Transverse colon (tissue), 4 donors: ENCODE measurements around the gene CYP4F3. TPM values are rescaled to one million over a fixed set of nuclear protein-coding genes. Genes with fewer than 3 reads are reported as not detected.
A peak's percentile ranks its signal among the peaks of the same experiment; 100 is the strongest.

Experiments used
- DNase-seq: peaks from one replicate; pipeline ENCODE4 v3.0.0-alpha.2; 2019
- H3K27ac ChIP-seq, 4 donors: fragments of 200-600 bp; sonication (generic); 2 replicates each; pipeline ENCODE4 v1.5.1; 2016 to 2018; ENCODE audit warnings: inconsistent platforms in 4 of 4
- H3K27me3 ChIP-seq: fragments of 200-600 bp; sonication (generic); 2 replicates; pipeline ENCODE4 v1.5.1; 2017; ENCODE audit warnings: inconsistent platforms
- H3K36me3 ChIP-seq, 4 donors: fragments of 200-600 bp; sonication (generic); 2 replicates each; pipeline ENCODE4 v1.5.1; 2017 to 2019; ENCODE audit warnings: inconsistent platforms in 4 of 4
- H3K4me1 ChIP-seq, 4 donors: fragments of 200-600 bp; sonication (generic); 2 replicates each; pipeline ENCODE4 v1.5.1; 2017 to 2020; ENCODE audit warnings: inconsistent platforms in 4 of 4
- H3K4me3 ChIP-seq, 4 donors: fragments of 200-600 bp; sonication (generic); 1 replicate in 1 of 4; 2 replicates in 3 of 4; pipeline versions ENCODE4 v1.5.1 to v1.6.1; 2017 to 2019; ENCODE audit warnings: inconsistent platforms in 4 of 4
- H3K9me3 ChIP-seq, 2 donors: fragments of 200-600 bp; sonication (generic); 2 replicates each; pipeline ENCODE4 v1.5.1; 2017 to 2019; ENCODE audit warnings: inconsistent platforms in 2 of 2
- EP300 ChIP-seq: sonication (generic); formaldehyde crosslinking; IDR thresholded peaks from one replicate; pipeline ENCODE4 v1.6.1; 2017; ENCODE audit warnings: antibody characterized with exemption, low read depth
- POLR2A ChIP-seq: fragments of 450-650 bp; IDR thresholded peaks from one replicate; pipeline ENCODE4 v1.6.1; 2016; ENCODE audit warnings: antibody characterized with exemption, mild to moderate bottlenecking, moderate library complexity
- POLR2AphosphoS5 ChIP-seq, 3 donors: sonication (generic); formaldehyde crosslinking; IDR thresholded peaks; one replicate each; pipeline ENCODE4 v1.6.1; 2016; ENCODE audit warnings: antibody characterized with exemption in 3 of 3
- WGBS, 2 donors: methylation state at CpG; one replicate each; pipeline ENCODE4 v1.1.5; 2018; ENCODE audit warnings: low coverage in 1 of 2; 5-methylcytosine and 5-hydroxymethylcytosine counted together
- in situ Hi-C, 4 donors: fragments of 200-750 bp; cut with MboI; loops; one replicate each; pipeline versions ENCODE4 v1.15.0 to v1.15.1; 2017; ENCODE audit warnings: low sequenced_read_pairs in 3 of 4, low pct_ligation_motif_present in 1 of 4, low pct_unique_long_range_greater_than_20kb in 1 of 4
- intact Hi-C: fragments of 100-400 bp; cut with DNase I; formaldehyde crosslinking; loops from one replicate; pipeline ENCODE4 v1.15.1; 2023; ENCODE audit warnings: low total_unique reads
- total RNA-seq, 4 donors: library from RNA; depleted of rRNA; stranded (reverse); fragments of >200 nt; gene quantifications; one replicate each; pipeline ENCODE4 v1.1.0, GENCODE V29; 2016
- TF ChIP-seq, protein P1 (sequence below), 5 experiments: fragments of 200-600 bp in 3 of 5; fragments of 450-650 bp in 2 of 5; sonication (generic) in 3 of 5; IDR thresholded peaks; 1 replicate in 2 of 5; 2 replicates in 3 of 5; pipeline ENCODE4 v1.5.1; 2016 to 2017; ENCODE audit warnings: antibody characterized with exemption in 5 of 5, inconsistent platforms in 3 of 5, mild to moderate bottlenecking in 2 of 5, moderate library complexity in 1 of 5

The CYP4F3 gene
- total RNA-seq, 4 donors from 2014 or later: 12.4 to 22.7 (median 16.2) TPM

DNA sequence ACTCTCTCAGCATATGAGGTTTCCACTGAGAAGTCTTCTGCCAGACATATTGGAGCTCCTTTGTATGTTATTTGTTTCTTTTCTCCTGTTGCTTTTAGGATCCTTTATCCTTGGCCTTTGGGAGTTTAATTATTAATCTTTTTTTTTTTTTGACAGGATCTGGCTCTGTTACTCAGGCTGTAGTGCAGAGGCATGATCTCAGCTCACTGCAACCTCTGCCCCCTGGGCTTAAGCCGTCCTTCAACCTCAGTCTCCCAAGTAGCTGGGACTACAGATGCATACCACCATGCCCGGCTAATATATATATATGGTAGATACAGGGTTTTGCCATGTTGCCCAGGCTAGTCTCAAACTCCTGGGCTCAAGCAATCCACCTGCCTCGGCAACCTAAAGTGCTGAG is 6.6 kb upstream of the CYP4F3 start:
- Histone ChIP-seq H3K36me3 (no peaks in the 10 kb centered on the region), H3K9me3 (no peaks in the 10 kb centered on the region), H3K4me1 (peaks cover 0 to under 1% (median 0%) of the 10 kb centered on the region in 4 donors), H3K4me3 (no peak overlapping the region), H3K27me3 (peaks cover under 1% of the 10 kb centered on the region), H3K27ac (no peak overlapping the region)
- DNase-seq: no peak
- in situ Hi-C loops: loop anchor here (25.0 kb wide), 2 partner anchors 178 to 553 kb away; partner anchors contain the start of genes AP1M1 (in 3 of the 4), FAM32A (in 3 of the 4) and OR10H1 (in 2 of the 4)
- intact Hi-C loops: loop anchor here (10.0 kb wide), 1 partner anchor 241 kb away; no protein-coding TSS in a partner anchor
- WGBS, 2 donors: 69 to 73% methylated on average over 2 to 3 of the region's 3 CpGs
- no peak for TF ChIP-seq EP300
- TF ChIP-seq POLR2AphosphoS5 (IDR thresholded peaks at IDR 0.05): no peak
- TF ChIP-seq, protein P1, sequence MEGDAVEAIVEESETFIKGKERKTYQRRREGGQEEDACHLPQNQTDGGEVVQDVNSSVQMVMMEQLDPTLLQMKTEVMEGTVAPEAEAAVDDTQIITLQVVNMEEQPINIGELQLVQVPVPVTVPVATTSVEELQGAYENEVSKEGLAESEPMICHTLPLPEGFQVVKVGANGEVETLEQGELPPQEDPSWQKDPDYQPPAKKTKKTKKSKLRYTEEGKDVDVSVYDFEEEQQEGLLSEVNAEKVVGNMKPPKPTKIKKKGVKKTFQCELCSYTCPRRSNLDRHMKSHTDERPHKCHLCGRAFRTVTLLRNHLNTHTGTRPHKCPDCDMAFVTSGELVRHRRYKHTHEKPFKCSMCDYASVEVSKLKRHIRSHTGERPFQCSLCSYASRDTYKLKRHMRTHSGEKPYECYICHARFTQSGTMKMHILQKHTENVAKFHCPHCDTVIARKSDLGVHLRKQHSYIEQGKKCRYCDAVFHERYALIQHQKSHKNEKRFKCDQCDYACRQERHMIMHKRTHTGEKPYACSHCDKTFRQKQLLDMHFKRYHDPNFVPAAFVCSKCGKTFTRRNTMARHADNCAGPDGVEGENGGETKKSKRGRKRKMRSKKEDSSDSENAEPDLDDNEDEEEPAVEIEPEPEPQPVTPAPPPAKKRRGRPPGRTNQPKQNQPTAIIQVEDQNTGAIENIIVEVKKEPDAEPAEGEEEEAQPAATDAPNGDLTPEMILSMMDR (IDR thresholded peaks at IDR 0.05): no peak
- TF ChIP-seq POLR2A: no peak

DNA sequence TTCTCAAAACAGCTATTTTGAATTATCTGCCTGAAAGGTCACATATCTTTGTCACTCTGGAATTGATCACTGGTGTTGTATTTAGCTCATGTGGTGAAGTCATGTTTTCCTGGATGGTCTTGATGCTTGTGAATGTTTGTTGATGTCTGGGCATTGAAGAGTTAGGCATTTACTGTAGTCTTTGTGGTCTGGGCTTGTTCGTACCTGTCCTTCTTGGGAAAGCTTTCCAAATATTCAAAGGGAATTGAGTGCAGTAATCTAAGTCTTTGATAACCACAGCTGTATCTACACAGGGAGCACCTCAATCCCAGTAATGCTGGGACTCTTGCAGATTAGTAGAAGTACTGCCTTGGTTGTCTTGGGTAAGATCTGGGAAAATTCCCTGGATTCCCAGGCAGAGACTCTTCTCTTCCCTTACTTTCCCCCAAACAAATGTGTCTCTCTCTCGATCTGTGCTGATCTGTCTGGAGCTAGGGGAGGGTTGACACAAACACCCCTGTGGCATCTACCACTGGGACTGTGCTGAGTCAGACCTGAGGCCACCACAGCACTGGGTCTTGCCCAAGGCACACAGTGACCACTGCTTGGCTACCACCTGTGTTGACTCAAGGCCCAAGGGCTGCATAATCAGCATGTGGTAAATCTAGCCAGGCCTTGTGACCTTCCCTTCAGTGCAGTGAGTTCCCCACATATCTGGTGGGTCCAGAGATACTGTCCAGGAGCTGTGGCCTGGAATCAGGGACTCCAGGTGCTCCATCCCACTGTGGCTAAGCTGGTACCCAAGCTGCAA is 5.5 kb upstream of the CYP4F3 start:
- H3K9me3 ChIP-seq: no peaks in the 10 kb centered on the region
- H3K27ac ChIP-seq: no peak overlapping the region
- no peak for DNase-seq
- in situ Hi-C loops (loop anchor here (25.0 kb wide), 2 partner anchors 177 to 552 kb away; partner anchors contain the start of genes AP1M1 (in 3 of the 4), FAM32A (in 3 of the 4) and OR10H1 (in 2 of the 4)), intact Hi-C loops (loop anchor here (10.0 kb wide), 1 partner anchor 240 kb away; no protein-coding TSS in a partner anchor)
- whole genome bisulfite sequencing, 2 donors: 39 to 82% methylated on average over 2 of the region's 2 CpGs
- no peak overlapping the region for H3K4me3 ChIP-seq
- H3K36me3 ChIP-seq: no peaks in the 10 kb centered on the region
- TF ChIP-seq POLR2AphosphoS5 (IDR thresholded peaks at IDR 0.05): no peak
- TF ChIP-seq POLR2A: no peak
- TF ChIP-seq, protein P1 (IDR thresholded peaks at IDR 0.05): no peak
- no peak for TF ChIP-seq EP300
- no peaks in the 10 kb centered on the region for H3K27me3 ChIP-seq
- peaks cover 0 to 4% (median 4%) of the 10 kb centered on the region in 4 donors for H3K4me1 ChIP-seq

DNA sequence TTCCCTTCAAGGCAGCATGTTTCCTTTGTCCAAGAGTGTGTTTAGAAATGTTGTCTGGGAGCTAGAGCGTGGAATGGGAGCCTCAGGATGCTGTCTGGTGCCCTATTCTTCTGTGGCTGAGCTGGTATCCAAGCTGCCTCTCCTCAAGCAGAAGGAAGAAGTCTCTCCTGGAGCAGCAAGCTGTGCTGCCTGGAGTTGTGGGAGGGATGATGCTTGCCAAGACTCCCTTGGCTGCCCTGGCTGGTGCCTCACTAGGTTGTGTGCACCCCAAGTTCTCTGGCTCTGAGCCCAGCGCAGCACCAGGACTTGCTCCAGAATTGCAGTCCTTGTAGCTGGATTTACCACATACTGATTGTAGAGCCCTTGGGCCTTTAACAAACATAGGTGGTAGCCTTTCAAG is 4.7 kb upstream of the CYP4F3 start:
- intact Hi-C loops: loop anchor here (10.0 kb wide), 1 partner anchor 239 kb away; no protein-coding TSS in a partner anchor
- no peaks in the 10 kb centered on the region for H3K36me3 ChIP-seq
- H3K27me3 ChIP-seq: no peaks in the 10 kb centered on the region
- peaks cover 0 to 13% (median 10%) of the 10 kb centered on the region in 4 donors for H3K4me1 ChIP-seq
- in situ Hi-C loops: loop anchor here (25.0 kb wide), 2 partner anchors 176 to 551 kb away; partner anchors contain the start of genes AP1M1 (in 3 of the 4), FAM32A (in 3 of the 4) and OR10H1 (in 2 of the 4)
- no peak overlapping the region for H3K27ac ChIP-seq
- 82% methylated on average over 2 of the region's 2 CpGs; no CpG with 5 or more reads in 1 of the 2 donors for WGBS, 2 donors
- H3K4me3 ChIP-seq: no peak overlapping the region
- DNase-seq: no peak
- no peaks in the 10 kb centered on the region for H3K9me3 ChIP-seq
- TF ChIP-seq POLR2A (no peak), POLR2AphosphoS5 (IDR thresholded peaks at IDR 0.05) (no peak), EP300 (no peak)
- TF ChIP-seq, protein P1 (IDR thresholded peaks at IDR 0.05): no peak

DNA sequence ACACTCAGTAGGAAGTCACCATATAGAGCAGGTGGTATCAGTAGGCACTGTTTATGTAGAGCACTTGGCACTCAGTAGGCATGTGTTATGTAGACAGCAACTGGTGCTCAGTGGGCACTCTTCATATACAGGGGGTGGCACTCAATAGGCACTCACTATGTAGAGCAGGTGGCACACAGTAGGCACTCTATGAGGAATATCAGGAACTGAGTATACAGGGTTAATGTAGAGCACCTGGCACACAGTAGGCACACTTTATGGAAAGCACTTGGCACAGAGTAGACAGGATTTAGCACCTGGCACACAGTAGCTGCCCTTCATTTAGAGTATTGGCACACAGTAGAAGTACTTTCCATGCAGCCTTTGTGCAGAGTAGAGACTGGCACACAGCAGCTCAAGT is 1.1 kb upstream of the CYP4F3 start:
- no peak for TF ChIP-seq EP300
- no peak for TF ChIP-seq POLR2A
- TF ChIP-seq POLR2AphosphoS5 (IDR thresholded peaks at IDR 0.05): no peak
- TF ChIP-seq, protein P1 (IDR thresholded peaks at IDR 0.05): no peak
- in situ Hi-C loops: loop anchor here (25.0 kb wide), 2 partner anchors 173 to 548 kb away; partner anchors contain the start of genes AP1M1 (in 3 of the 4), FAM32A (in 3 of the 4) and OR10H1 (in 2 of the 4)
- peak overlapping the region; percentile 83 to 88 (median 88) for H3K27ac ChIP-seq
- no peaks in the 10 kb centered on the region for H3K36me3 ChIP-seq
- no peaks in the 10 kb centered on the region for H3K27me3 ChIP-seq
- peaks cover 0 to 26% (median 20%) of the 10 kb centered on the region in 4 donors for H3K4me1 ChIP-seq
- H3K9me3 ChIP-seq: no peaks in the 10 kb centered on the region
- intact Hi-C loops: loop anchor here (10.0 kb wide), 1 partner anchor 235 kb away; no protein-coding TSS in a partner anchor
- no peak for DNase-seq
- H3K4me3 ChIP-seq: no peak overlapping the region
